Measurements from ENCODE around the gene DTHD1. TPM values are rescaled to one million over a fixed set of nuclear protein-coding genes. Genes with fewer than 3 reads are reported as not detected.

Gene DTHD1
- polyA plus RNA-seq, 1 of the 3 experiments (the other 2 are of a cell fraction): not detected

DNA sequence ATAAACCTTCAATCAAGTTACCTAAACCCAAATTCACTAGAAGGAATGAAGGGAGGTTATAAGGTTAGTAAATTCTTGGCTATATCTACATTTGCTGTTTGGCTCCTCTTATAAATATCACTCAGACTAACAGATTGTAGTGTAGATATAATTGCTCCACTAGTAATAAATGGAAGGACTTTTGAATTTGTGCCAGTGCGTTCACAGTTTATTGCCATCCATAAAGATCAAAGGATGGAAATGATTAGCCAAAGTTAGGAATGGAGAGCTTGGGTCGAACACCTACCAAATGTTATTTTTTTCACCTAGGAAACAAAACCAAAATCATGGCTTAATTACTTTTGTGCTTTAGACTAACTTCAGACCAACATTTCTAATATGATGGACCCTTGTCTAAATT, 9.2 kb downstream of the DTHD1 start:
- Histone ChIP-seq H3K4me3 (ENCODE audit: low read depth in 2 of 2, low read length in 1 of 2) (no peak overlapping the region), H3K36me3 (replicated peaks in 1 of 2; ENCODE audit: control insufficient read depth in 1 of 2, insufficient read depth in 2 of 2, low read length in 1 of 2) (no peaks in the 10 kb centered on the region), H3K27me3 (ENCODE audit: insufficient read depth) (no peaks in the 10 kb centered on the region), H3K4me1 (ENCODE audit: control insufficient read depth in 1 of 2, insufficient read depth in 2 of 2, low read depth in 1 of 2, low read length in 1 of 2) (no peaks in the 10 kb centered on the region), H4K20me1 (ENCODE audit: insufficient read depth) (no peaks in the 10 kb centered on the region), H3K79me2 (ENCODE audit: insufficient read depth) (no peaks in the 10 kb centered on the region), H2AFZ (ENCODE audit: low read depth) (no peak overlapping the region), H3K9me2 (no peaks in the 10 kb centered on the region), H3K9ac (no peak overlapping the region), H3F3A (replicated peaks; ENCODE audit: insufficient read depth) (no peaks in the 10 kb centered on the region), H3K4me2 (no peak overlapping the region), H3K9me3 (no peaks in the 10 kb centered on the region), H3K27ac (ENCODE audit: low read depth in 2 of 2, low read length in 1 of 2) (no peak overlapping the region)
- ChIA-PET POLR2A (no interaction called here), CTCF (no interaction called here)
- TF ChIP-seq EZH2phosphoT487 (IDR thresholded peaks at IDR 0.05; ENCODE audit: borderline replicate concordance, low read depth) (no peak), RAD21 (IDR thresholded peaks at IDR 0.05; ENCODE audit: low read length) (no peak)
- DNase-seq: no peak
- 5% methylated on average over 2 of the region's 2 CpGs for WGBS (ENCODE audit: low lambda C conversion rate)

DNA sequence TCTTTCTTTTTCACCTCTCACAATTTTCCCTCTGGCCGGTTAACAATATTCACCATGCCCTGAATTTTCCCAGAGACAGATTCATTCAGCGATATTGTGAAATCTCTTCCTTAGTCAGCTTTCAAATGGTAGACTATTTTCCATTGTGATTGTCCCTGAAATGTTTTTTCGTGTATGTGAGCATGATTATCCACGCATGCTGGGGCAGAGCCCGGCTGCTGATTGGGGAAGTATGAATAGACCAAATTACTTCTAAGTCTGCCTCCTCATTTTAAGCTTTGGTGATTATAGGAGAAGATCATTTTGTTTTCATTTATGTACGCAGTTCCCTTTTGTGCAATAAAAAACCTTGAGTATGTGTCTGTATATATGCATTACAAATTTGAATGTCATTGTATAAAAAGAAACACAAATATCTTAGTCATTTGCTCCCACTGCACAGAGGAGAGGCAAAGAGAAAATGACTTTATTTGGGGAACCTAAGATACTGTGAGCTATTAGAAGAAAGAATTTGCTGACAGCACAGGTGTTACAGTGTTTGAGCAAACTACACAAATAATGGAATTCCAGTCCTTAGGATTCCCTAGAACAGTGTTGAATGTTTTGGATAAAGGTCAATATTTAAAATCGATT, 11.3 kb downstream of the DTHD1 start:
- ChIA-PET CTCF (no interaction called here), POLR2A (no interaction called here)
- Histone ChIP-seq H3K4me3 (ENCODE audit: low read depth in 2 of 2, low read length in 1 of 2) (no peak overlapping the region), H3K79me2 (ENCODE audit: insufficient read depth) (no peaks in the 10 kb centered on the region), H3K4me1 (ENCODE audit: control insufficient read depth in 1 of 2, insufficient read depth in 2 of 2, low read depth in 1 of 2, low read length in 1 of 2) (no peaks in the 10 kb centered on the region), H3K9me3 (no peaks in the 10 kb centered on the region), H4K20me1 (ENCODE audit: insufficient read depth) (no peaks in the 10 kb centered on the region), H3K9ac (no peak overlapping the region), H3K4me2 (no peak overlapping the region), H3K27ac (ENCODE audit: low read depth in 2 of 2, low read length in 1 of 2) (no peak overlapping the region), H3K36me3 (replicated peaks in 1 of 2; ENCODE audit: control insufficient read depth in 1 of 2, insufficient read depth in 2 of 2, low read length in 1 of 2) (no peaks in the 10 kb centered on the region), H3F3A (replicated peaks; ENCODE audit: insufficient read depth) (no peaks in the 10 kb centered on the region), H3K27me3 (ENCODE audit: insufficient read depth) (no peaks in the 10 kb centered on the region), H2AFZ (ENCODE audit: low read depth) (no peak overlapping the region), H3K9me2 (no peaks in the 10 kb centered on the region)
- TF ChIP-seq RAD21 (IDR thresholded peaks at IDR 0.05; ENCODE audit: low read length): no peak
- no peak for TF ChIP-seq TAF1 (IDR thresholded peaks at IDR 0.05; ENCODE audit: borderline replicate concordance, low read depth, low read length)
- TF ChIP-seq, protein P1, sequence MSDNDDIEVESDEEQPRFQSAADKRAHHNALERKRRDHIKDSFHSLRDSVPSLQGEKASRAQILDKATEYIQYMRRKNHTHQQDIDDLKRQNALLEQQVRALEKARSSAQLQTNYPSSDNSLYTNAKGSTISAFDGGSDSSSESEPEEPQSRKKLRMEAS (IDR thresholded peaks at IDR 0.05; ENCODE audit: low read depth): no peak
- TF ChIP-seq FOXM1 (IDR thresholded peaks at IDR 0.05; ENCODE audit: low read depth): no peak
- no peak for TF ChIP-seq GATA2 (CRISPR knock-in tag; IDR thresholded peaks at IDR 0.05)
- no peak for TF ChIP-seq EP300 (IDR thresholded peaks at IDR 0.05; ENCODE audit: borderline replicate concordance in 1 of 2, low read depth in 1 of 2, low read length in 1 of 2)
- TF ChIP-seq JUND (IDR thresholded peaks at IDR 0.05): no peak
- TF ChIP-seq, protein P2, sequence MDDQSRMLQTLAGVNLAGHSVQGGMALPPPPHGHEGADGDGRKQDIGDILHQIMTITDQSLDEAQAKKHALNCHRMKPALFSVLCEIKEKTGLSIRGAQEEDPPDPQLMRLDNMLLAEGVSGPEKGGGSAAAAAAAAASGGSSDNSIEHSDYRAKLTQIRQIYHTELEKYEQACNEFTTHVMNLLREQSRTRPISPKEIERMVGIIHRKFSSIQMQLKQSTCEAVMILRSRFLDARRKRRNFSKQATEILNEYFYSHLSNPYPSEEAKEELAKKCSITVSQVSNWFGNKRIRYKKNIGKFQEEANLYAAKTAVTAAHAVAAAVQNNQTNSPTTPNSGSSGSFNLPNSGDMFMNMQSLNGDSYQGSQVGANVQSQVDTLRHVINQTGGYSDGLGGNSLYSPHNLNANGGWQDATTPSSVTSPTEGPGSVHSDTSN (IDR thresholded peaks at IDR 0.05): no peak
- TF ChIP-seq ELF1 (IDR thresholded peaks at IDR 0.05): no peak
- TF ChIP-seq MEF2A (IDR thresholded peaks at IDR 0.05; ENCODE audit: borderline replicate concordance, low read depth): no peak
- TF ChIP-seq, protein P3, sequence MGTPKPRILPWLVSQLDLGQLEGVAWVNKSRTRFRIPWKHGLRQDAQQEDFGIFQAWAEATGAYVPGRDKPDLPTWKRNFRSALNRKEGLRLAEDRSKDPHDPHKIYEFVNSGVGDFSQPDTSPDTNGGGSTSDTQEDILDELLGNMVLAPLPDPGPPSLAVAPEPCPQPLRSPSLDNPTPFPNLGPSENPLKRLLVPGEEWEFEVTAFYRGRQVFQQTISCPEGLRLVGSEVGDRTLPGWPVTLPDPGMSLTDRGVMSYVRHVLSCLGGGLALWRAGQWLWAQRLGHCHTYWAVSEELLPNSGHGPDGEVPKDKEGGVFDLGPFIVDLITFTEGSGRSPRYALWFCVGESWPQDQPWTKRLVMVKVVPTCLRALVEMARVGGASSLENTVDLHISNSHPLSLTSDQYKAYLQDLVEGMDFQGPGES (IDR thresholded peaks at IDR 0.05; ENCODE audit: low read depth, low read length): no peak
- TF ChIP-seq NRF1 (IDR thresholded peaks at IDR 0.05; ENCODE audit: low read depth, low read length): no peak
- no peak for TF ChIP-seq RXRA (IDR thresholded peaks at IDR 0.05; ENCODE audit: borderline replicate concordance, low read depth)
- TF ChIP-seq POLR2AphosphoS5 (IDR thresholded peaks at IDR 0.05; ENCODE audit: low read depth, low read length): no peak
- TF ChIP-seq CHD2 (IDR thresholded peaks at IDR 0.05; ENCODE audit: low read length, partially characterized antibody): no peak
- TF ChIP-seq TEAD4 (IDR thresholded peaks at IDR 0.05; ENCODE audit: borderline replicate concordance, insufficient read depth): no peak
- no peak for TF ChIP-seq FOXJ3 (CRISPR knock-in tag; IDR thresholded peaks at IDR 0.05)
- whole genome bisulfite sequencing (ENCODE audit: low lambda C conversion rate): 22% methylated on average over 7 of the region's 7 CpGs
- no peak for DNase-seq

All from SK-N-SH (cell line).